Smooth muscle cell (in vitro differentiated cells): ENCODE data around the gene EXOSC5. TPM values are rescaled to one million over a fixed set of nuclear protein-coding genes. Genes with fewer than 3 reads are reported as not detected.

ENCODE experiments used
- DNase-seq: peaks from one replicate; lab custom pipeline; 2025; ENCODE audit not compliant: unreplicated experiment; lab: John Stamatoyannopoulos, UW
- H2AFZ ChIP-seq: fragments of 200-600 bp; sonication (generic); 2 replicates; pipeline ENCODE4 v1.6.0; 2016; ENCODE audit warnings: antibody characterized with exemption, low read depth, mild to moderate bottlenecking
- H3F3A ChIP-seq: fragments of 200-600 bp; sonication (generic); 2 replicates; pipeline ENCODE4 v1.6.0; 2017; ENCODE audit warnings: antibody characterized with exemption, low read depth
- H3K27ac ChIP-seq: fragments of 200-600 bp; sonication (generic); 2 replicates; pipeline ENCODE4 v1.5.1; 2016; ENCODE audit warnings: low read depth, mild to moderate bottlenecking
- H3K27me3 ChIP-seq: fragments of 200-600 bp; sonication (generic); 2 replicates; pipeline ENCODE4 v1.6.1; 2016; ENCODE audit warnings: low read depth, mild to moderate bottlenecking
- H3K36me3 ChIP-seq: fragments of 200-600 bp; sonication (generic); 2 replicates; pipeline ENCODE4 v1.5.1; 2016; ENCODE audit warnings: low read depth
- H3K4me1 ChIP-seq: fragments of 200-600 bp; sonication (generic); 2 replicates; pipeline ENCODE4 v1.5.1; 2016; ENCODE audit warnings: low read depth
- H3K4me2 ChIP-seq: fragments of 200-600 bp; sonication (generic); 2 replicates; pipeline ENCODE4 v1.6.0; 2016; ENCODE audit warnings: mild to moderate bottlenecking
- H3K4me3 ChIP-seq: fragments of 200-600 bp; sonication (generic); 2 replicates; pipeline ENCODE4 v1.5.1; 2016; ENCODE audit warnings: mild to moderate bottlenecking
- H3K79me2 ChIP-seq: fragments of 200-600 bp; sonication (generic); 2 replicates; pipeline ENCODE4 v1.6.0; 2016; ENCODE audit warnings: low read depth, mild to moderate bottlenecking
- H3K9ac ChIP-seq: fragments of 200-600 bp; sonication (generic); 2 replicates; pipeline ENCODE4 v1.6.0; 2016; ENCODE audit warnings: low read depth
- H3K9me3 ChIP-seq: fragments of 200-600 bp; sonication (generic); replicated peaks from 2 replicates; pipeline ENCODE4 v1.5.1; 2016; ENCODE audit warnings: low read depth
- H4K20me1 ChIP-seq: fragments of 200-600 bp; sonication (generic); 2 replicates; pipeline ENCODE4 v1.6.0; 2016; ENCODE audit warnings: low read depth
- WGBS: methylation state at CpG from one replicate; pipeline ENCODE4 v1.1.7; 2016; ENCODE audit warnings: low lambda C conversion rate; 5-methylcytosine and 5-hydroxymethylcytosine counted together
- polyA plus RNA-seq: library from polyadenylated mRNA; unstranded; fragments of >200 nt; fragmentation: Nextera tagmentation; extraction: Ambion mirVana; gene quantifications from 2 replicates; pipeline ENCODE4 v1.2.1, GENCODE V29; 2016
- total RNA-seq: library from RNA; depleted of rRNA; stranded (reverse); fragments of >200 nt; gene quantifications from 2 replicates; pipeline ENCODE4 v1.2.3, GENCODE V29; 2014
- TF ChIP-seq, protein P1 (sequence below): fragments of 200-600 bp; sonication (generic); IDR thresholded peaks from 2 replicates; pipeline ENCODE4 v1.5.1; 2017; ENCODE audit warnings: borderline replicate concordance, mild to moderate bottlenecking, antibody characterized with exemption; ENCODE audit not compliant: insufficient read depth, poor library complexity, severe bottlenecking

The EXOSC5 gene
- total and polyA plus RNA-seq, 2 experiments from 2014 or later = 5.4 to 19.5 TPM

DNA sequence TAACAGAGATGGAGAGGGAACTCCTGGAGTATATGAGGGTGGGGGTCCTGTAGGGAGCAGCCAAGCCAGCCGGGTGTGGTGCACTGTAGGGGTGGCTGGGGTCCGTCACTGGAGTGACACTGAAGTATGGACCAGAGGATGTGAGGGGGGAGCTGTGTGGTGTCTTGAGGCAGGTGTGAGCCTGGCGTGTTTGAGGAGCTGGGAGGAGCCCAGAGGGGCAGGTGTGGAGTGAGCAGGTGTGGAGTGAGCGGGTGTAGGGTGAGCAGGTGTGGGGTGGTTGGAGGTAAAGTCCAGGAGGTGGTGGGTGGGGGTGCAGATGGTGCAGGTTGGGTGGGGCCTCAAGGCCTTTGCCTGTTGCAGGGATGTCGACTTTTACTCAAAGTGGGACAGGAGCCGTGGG, 24.2 kb upstream of the EXOSC5 start:
- Histone ChIP-seq H3K9me3 (no peaks in the 10 kb centered on the region), H3K36me3 (no peaks in the 10 kb centered on the region), H3K9ac (no peak overlapping the region), H3K4me1 (no peaks in the 10 kb centered on the region), H3F3A (no peaks in the 10 kb centered on the region), H2AFZ (no peak overlapping the region), H3K27ac (no peak overlapping the region), H4K20me1 (no peaks in the 10 kb centered on the region), H3K4me3 (no peak overlapping the region), H3K4me2 (no peak overlapping the region), H3K27me3 (no peaks in the 10 kb centered on the region), H3K79me2 (no peaks in the 10 kb centered on the region)
- TF ChIP-seq, protein P1, sequence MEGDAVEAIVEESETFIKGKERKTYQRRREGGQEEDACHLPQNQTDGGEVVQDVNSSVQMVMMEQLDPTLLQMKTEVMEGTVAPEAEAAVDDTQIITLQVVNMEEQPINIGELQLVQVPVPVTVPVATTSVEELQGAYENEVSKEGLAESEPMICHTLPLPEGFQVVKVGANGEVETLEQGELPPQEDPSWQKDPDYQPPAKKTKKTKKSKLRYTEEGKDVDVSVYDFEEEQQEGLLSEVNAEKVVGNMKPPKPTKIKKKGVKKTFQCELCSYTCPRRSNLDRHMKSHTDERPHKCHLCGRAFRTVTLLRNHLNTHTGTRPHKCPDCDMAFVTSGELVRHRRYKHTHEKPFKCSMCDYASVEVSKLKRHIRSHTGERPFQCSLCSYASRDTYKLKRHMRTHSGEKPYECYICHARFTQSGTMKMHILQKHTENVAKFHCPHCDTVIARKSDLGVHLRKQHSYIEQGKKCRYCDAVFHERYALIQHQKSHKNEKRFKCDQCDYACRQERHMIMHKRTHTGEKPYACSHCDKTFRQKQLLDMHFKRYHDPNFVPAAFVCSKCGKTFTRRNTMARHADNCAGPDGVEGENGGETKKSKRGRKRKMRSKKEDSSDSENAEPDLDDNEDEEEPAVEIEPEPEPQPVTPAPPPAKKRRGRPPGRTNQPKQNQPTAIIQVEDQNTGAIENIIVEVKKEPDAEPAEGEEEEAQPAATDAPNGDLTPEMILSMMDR = no peak
- 95% methylated on average over 6 of the region's 6 CpGs for WGBS
- no peak for DNase-seq

DNA sequence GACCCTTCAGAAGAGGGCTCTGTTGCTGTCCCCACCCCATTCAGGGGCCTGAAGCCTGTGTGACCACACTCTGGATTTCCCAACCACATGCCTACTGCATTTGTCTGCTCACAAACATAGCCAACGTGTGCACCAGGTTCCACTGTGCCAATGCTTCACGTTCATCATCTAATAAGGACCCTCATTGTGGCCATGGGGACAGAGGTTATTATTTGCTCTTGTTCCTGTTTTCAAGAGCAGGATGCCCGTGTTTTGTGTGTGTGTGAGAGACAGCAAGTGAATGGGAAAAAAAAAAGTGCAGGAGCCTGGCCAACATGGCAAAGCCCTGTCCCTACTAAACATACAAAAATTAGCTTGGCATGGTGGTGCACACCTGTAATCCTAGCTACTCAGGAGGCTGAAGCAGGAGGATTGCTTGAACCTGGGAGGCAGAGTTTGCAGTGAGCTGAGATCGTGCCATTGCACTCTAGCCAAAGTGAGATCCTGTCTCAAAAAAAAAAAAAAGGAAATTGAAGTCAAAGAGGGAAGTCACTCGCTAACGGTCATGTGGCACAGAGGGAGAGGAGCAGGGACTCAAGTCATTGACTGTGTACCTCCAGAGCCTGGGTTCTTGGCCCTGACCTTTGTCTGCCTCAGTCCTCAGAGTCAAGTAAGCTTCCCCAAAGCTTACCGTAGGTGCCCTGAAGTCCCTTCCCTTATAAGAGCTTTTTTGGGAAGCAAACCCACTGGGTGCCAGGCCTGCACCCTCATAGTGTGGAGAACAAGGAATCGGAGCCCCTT, 23.1 kb upstream of the EXOSC5 start:
- 96% methylated on average over 8 of the region's 8 CpGs for WGBS
- no peak overlapping the region for H3K9ac ChIP-seq
- H3K36me3 ChIP-seq = no peaks in the 10 kb centered on the region
- no peak overlapping the region for H3K27ac ChIP-seq
- H3K79me2 ChIP-seq = no peaks in the 10 kb centered on the region
- TF ChIP-seq, protein P1 = no peak
- H3K9me3 ChIP-seq = no peaks in the 10 kb centered on the region
- H3K27me3 ChIP-seq = no peaks in the 10 kb centered on the region
- no peaks in the 10 kb centered on the region for H3F3A ChIP-seq
- H3K4me1 ChIP-seq = no peaks in the 10 kb centered on the region
- H4K20me1 ChIP-seq = no peaks in the 10 kb centered on the region
- no peak overlapping the region for H3K4me2 ChIP-seq
- no peak overlapping the region for H2AFZ ChIP-seq
- DNase-seq = no peak
- H3K4me3 ChIP-seq = no peak overlapping the region

DNA sequence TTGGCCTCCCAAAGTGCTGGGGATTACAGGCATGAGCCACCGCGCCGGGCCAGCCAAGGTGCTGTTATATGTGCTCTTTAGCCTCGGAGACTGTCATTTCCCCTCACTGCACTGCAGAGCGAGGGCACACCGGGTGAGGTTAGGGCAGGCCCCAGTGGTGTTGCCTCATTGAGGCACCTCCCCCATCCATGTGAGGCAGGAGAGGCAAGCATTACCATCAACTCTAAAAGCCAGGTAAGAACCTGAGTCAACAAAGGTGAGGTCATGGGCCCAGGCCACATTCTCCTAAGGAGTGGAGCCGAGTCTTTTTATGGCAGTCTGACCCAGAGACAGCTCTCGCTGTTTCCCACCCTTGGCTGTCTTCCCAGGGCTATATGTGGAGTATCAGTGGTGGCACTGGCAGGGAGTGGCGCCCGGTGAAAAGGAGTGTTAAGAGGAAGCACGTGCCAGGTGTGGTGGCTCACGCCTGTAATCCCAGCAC, 19.1 kb upstream of the EXOSC5 start:
- H3K4me1 ChIP-seq = no peaks in the 10 kb centered on the region
- H3K36me3 ChIP-seq = no peaks in the 10 kb centered on the region
- 94% methylated on average over 12 of the region's 12 CpGs for WGBS
- no peak overlapping the region for H3K27ac ChIP-seq
- H3K9me3 ChIP-seq = no peaks in the 10 kb centered on the region
- H3K9ac ChIP-seq = no peak overlapping the region
- H3F3A ChIP-seq = no peaks in the 10 kb centered on the region
- no peaks in the 10 kb centered on the region for H3K27me3 ChIP-seq
- DNase-seq = no peak
- TF ChIP-seq, protein P1 = no peak
- no peaks in the 10 kb centered on the region for H3K79me2 ChIP-seq
- H4K20me1 ChIP-seq = no peaks in the 10 kb centered on the region
- H2AFZ ChIP-seq = no peak overlapping the region
- H3K4me2 ChIP-seq = no peak overlapping the region
- no peak overlapping the region for H3K4me3 ChIP-seq

DNA sequence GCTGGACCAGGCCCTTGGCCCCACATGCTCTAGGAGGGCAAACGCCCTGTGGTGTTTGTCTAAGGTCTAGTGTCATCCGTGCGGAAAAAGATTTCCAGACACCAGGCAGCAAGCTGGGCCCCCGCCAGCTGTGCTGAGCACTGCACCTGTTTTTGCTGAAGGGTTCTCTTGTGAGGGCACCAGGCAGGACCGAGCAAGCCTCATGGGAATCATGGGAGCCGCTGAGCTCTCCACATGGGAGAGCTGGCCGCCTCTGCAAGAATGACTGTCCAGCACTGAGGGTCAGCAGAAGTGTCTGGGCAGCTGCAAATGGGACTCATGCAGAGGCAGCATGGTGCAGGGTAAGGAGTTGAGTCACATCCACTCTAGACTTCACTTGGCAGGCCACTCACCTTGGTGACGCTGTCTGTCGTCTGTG, 18.0 kb upstream of the EXOSC5 start:
- Histone ChIP-seq H3K9ac (no peak overlapping the region), H4K20me1 (no peaks in the 10 kb centered on the region), H3K27me3 (no peaks in the 10 kb centered on the region), H3K4me1 (no peaks in the 10 kb centered on the region), H3K36me3 (no peaks in the 10 kb centered on the region), H3K27ac (no peak overlapping the region), H3K79me2 (no peaks in the 10 kb centered on the region), H3F3A (no peaks in the 10 kb centered on the region), H3K9me3 (no peaks in the 10 kb centered on the region), H2AFZ (no peak overlapping the region), H3K4me3 (no peak overlapping the region), H3K4me2 (no peak overlapping the region)
- WGBS = 97% methylated on average over 9 of the region's 9 CpGs
- TF ChIP-seq, protein P1 = no peak
- no peak for DNase-seq
